ENCODE measurements around the gene GNG13. TPM values are rescaled to one million over a fixed set of nuclear protein-coding genes. Genes with fewer than 3 reads are reported as not detected.

Gene GNG13
- total and polyA plus RNA-seq, 9 of the 15 experiments (the other 6 are each of a cell fraction or from before 2014, with no cell fraction given), result not detected

GRCh38 chr16:807347-808084 lies 7.0 kb upstream of the GNG13 start (continued):
- TF ChIP-seq, protein P1, sequence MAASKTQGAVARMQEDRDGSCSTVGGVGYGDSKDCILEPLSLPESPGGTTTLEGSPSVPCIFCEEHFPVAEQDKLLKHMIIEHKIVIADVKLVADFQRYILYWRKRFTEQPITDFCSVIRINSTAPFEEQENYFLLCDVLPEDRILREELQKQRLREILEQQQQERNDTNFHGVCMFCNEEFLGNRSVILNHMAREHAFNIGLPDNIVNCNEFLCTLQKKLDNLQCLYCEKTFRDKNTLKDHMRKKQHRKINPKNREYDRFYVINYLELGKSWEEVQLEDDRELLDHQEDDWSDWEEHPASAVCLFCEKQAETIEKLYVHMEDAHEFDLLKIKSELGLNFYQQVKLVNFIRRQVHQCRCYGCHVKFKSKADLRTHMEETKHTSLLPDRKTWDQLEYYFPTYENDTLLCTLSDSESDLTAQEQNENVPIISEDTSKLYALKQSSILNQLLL (CRISPR knock-in tag; IDR thresholded peaks at IDR 0.05; ENCODE audit: borderline replicate concordance), result no peak
- TF ChIP-seq ZBTB34 (CRISPR knock-in tag; IDR thresholded peaks at IDR 0.05) (no peak), RAD51 (IDR thresholded peaks at IDR 0.05; ENCODE audit: borderline replicate concordance, low read depth) (no peak), NELFE (IDR thresholded peaks at IDR 0.05; ENCODE audit: insufficient read depth, insufficient read length) (no peak), ZNF239 (CRISPR knock-in tag; IDR thresholded peaks at IDR 0.05) (no peak), FOXP1 (CRISPR knock-in tag; IDR thresholded peaks at IDR 0.05) (no peak), KDM5B (IDR thresholded peaks at IDR 0.05; ENCODE audit: insufficient replicate concordance, low read depth, low read length) (peak; percentile 77), ZNF318 (IDR thresholded peaks at IDR 0.05; ENCODE audit: borderline replicate concordance in 1 of 2, low read depth in 1 of 2) (no peak), NONO (IDR thresholded peaks at IDR 0.05; ENCODE audit: low read depth in 2 of 2, low read length in 1 of 2) (peak in 1 of 2 experiments; percentile 26; a peak in 1 of 4 replicates), FOXA3 (CRISPR knock-in tag; conservative IDR thresholded peaks at IDR 0.05 in 1 of 2, IDR thresholded peaks at IDR 0.05 in 1 of 2) (no peak), CHD1 (IDR thresholded peaks at IDR 0.05; ENCODE audit: low read length) (no peak), CHCHD3 (CRISPR knock-in tag; IDR thresholded peaks at IDR 0.05) (no peak), ZC3H4 (CRISPR knock-in tag; IDR thresholded peaks at IDR 0.05; ENCODE audit: borderline replicate concordance) (peak; percentile 25; the same call in 1 of the 2 replicates), TAF9B (IDR thresholded peaks at IDR 0.05; ENCODE audit: partially characterized antibody) (no peak), MTA2 (IDR thresholded peaks at IDR 0.05; ENCODE audit: low read depth) (peak; percentile 28; the same call in 1 of the 2 replicates), HDAC6 (IDR thresholded peaks at IDR 0.05; ENCODE audit: low read depth, low read length) (no peak)

Data from K562 (cell line).